ENCODE results near the gene TARBP1. TPM values are rescaled to one million over a fixed set of nuclear protein-coding genes. Genes with fewer than 3 reads are reported as not detected.
"Not testable (repeated sequence)": the region's sequence is repeated elsewhere in the genome, so short reads cannot be mapped to it uniquely, and the experiment has no call there.

TARBP1 gene
- total RNA-seq, 4 donors from 2014 or later, result 13.2 to 39.2 (median 27.6) TPM

GRCh38 chr1:234357831-234358230 lies 121.1 kb downstream of the TARBP1 start:
- no peak for TF ChIP-seq CTCF (IDR thresholded peaks at IDR 0.05)
- no peak for TF ChIP-seq POLR2A (IDR thresholded peaks at IDR 0.05)
- intact Hi-C loops (cut with DNase I), result no loop called here
- Histone ChIP-seq H3K27me3 (peaks cover 0 to 17% (median 0%) of the 10 kb centered on the region in 4 donors), H3K9me3 (no peaks in the 10 kb centered on the region), H3K4me3 (peak overlapping the region in 1 of 4 donors; percentile 55), H3K36me3 (no peaks in the 10 kb centered on the region), H3K4me1 (no peaks in the 10 kb centered on the region), H3K27ac (no peak overlapping the region)
- no peak for DNase-seq

GRCh38 chr1:234356615-234357269 lies 122.2 kb downstream of the TARBP1 start:
- H3K9me3 ChIP-seq; H3K36me3 ChIP-seq; H3K4me1 ChIP-seq; intact Hi-C loops (cut with DNase I); DNase-seq: not testable (repeated sequence)
- Histone ChIP-seq H3K27me3 (peaks cover 0 to 19% (median 0%) of the 10 kb centered on the region in 4 donors), H3K4me3 (peak overlapping the region; percentile 23 to 55 (median 40)), H3K27ac (peak overlapping the region in 3 of 4 donors; percentile 19 to 45 (median 44))
- 57 to 64% methylated on average over 29 to 31 of the region's 35 CpGs for WGBS, 2 donors

- no peak for DNase-seq
- intact Hi-C loops (cut with DNase I), result no loop called here
- peak overlapping the region in 1 of 4 donors; percentile 44 for H3K4me3 ChIP-seq
- no peaks in the 10 kb centered on the region for H3K4me1 ChIP-seq
- 73 to 76% methylated on average over 3 of the region's 3 CpGs for WGBS, 2 donors
- peaks cover 0 to 19% (median 0%) of the 10 kb centered on the region in 4 donors for H3K27me3 ChIP-seq
- no peaks in the 10 kb centered on the region for H3K36me3 ChIP-seq
- H3K9me3 ChIP-seq, result no peaks in the 10 kb centered on the region
- no peak overlapping the region for H3K27ac ChIP-seq
- TF ChIP-seq CTCF (IDR thresholded peaks at IDR 0.05) (no peak), POLR2A (IDR thresholded peaks at IDR 0.05) (no peak)
Measured at GRCh38 chr1:234355782-234356510, 123.0 kb downstream of the TARBP1 start.

GRCh38 chr1:234348964-234349363 lies 130.0 kb downstream of the TARBP1 start:
- Histone ChIP-seq H3K36me3 (no peaks in the 10 kb centered on the region), H3K9me3 (no peaks in the 10 kb centered on the region), H3K27ac (no peak overlapping the region), H3K4me1 (no peaks in the 10 kb centered on the region), H3K4me3 (no peak overlapping the region), H3K27me3 (peaks cover 0 to 23% (median 0%) of the 10 kb centered on the region in 4 donors)
- intact Hi-C loops (cut with DNase I), result no loop called here
- 33 to 54% methylated on average over 4 of the region's 4 CpGs for WGBS, 2 donors
- no peak for TF ChIP-seq CTCF (IDR thresholded peaks at IDR 0.05)
- TF ChIP-seq POLR2A (IDR thresholded peaks at IDR 0.05), result no peak
- DNase-seq, result no peak

GRCh38 chr1:234345237-234345636 lies 133.7 kb downstream of the TARBP1 start:
- WGBS, 2 donors, result 67 to 100% methylated on average over 1 of the region's 1 CpG
- no peak for DNase-seq
- Histone ChIP-seq H3K27me3 (peaks cover 0 to 14% (median 0%) of the 10 kb centered on the region in 4 donors), H3K36me3 (no peaks in the 10 kb centered on the region), H3K4me1 (no peaks in the 10 kb centered on the region), H3K4me3 (no peak overlapping the region), H3K27ac (no peak overlapping the region), H3K9me3 (peaks cover 0 to 4% (median 0%) of the 10 kb centered on the region in 3 donors)
- intact Hi-C loops (cut with DNase I), result no loop called here
- no peak for TF ChIP-seq POLR2A (IDR thresholded peaks at IDR 0.05)
- no peak for TF ChIP-seq CTCF (IDR thresholded peaks at IDR 0.05)

Data from esophagus squamous epithelium (tissue), 5 donors.